Loucy (cell line): ENCODE measurements around the gene MPDZ.

Source experiments
- CTCF ChIP-seq: fragments of 200-600 bp; sonication (generic); conservative IDR thresholded peaks from 2 replicates; pipeline ENCODE4 v1.5.1; 2014; ENCODE audit warnings: mild to moderate bottlenecking, antibody characterized with exemption, low read length
- EZH2phosphoT487 ChIP-seq: fragments of 200-600 bp; IDR thresholded peaks from 2 replicates; pipeline ENCODE4 v1.6.1; 2018; ENCODE audit warnings: antibody characterized with exemption, mild to moderate bottlenecking, moderate library complexity, borderline replicate concordance

DNA sequence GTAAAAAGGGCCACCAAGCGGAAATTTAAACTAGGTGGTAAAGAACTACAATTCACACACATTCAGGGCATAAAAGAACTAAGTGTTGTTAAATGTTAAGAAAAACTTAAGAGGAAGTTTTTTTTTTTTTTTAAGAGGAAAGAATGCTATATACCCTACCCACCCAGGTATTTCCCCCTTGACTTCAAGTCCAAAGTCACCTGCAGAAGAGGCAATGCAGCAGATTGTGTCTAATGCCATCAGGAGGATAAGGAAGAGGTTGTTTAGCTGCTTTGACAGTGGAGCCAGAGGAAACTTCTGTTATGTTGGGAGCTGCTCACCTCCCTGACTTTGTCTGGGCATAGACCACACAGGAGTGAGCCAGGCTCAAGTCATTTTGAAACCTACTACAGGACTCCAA, 69.2 kb downstream of the MPDZ start:
- TF ChIP-seq CTCF: no peak
- TF ChIP-seq EZH2phosphoT487: no peak
